Stimulated activated CD4-positive, alpha-beta T cell treated with anti-CD3 and anti-CD28 coated beads, Interleukin-1b, Interleukin-23, amount 100 ng/mL, for 1 hour (primary cell): ENCODE results near the gene PKP3.
"Not testable (repeated sequence)": the region's sequence is repeated elsewhere in the genome, so short reads cannot be mapped to it uniquely, and the experiment has no call there.

Experiments used
- DNase-seq, 2 donors: peaks; one replicate each; pipeline ENCODE4 v3.0.0-alpha.2; 2020; ENCODE audit warnings: low read depth in 2 of 2

PKP3 gene

GRCh38 chr11:429931-430456 is 36.0 kb downstream of the PKP3 start:
- no peak for DNase-seq

- no peak for DNase-seq
These were observed 37.9 kb downstream of the PKP3 start for GRCh38 chr11:431921-432320.

- no peak for DNase-seq
These were observed 38.6 kb downstream of the PKP3 start for GRCh38 chr11:432501-433100.

- DNase-seq, result no peak
These were observed 39.1 kb downstream of the PKP3 start for GRCh38 chr11:433111-433510.

- DNase-seq, result no peak
These were observed 39.6 kb downstream of the PKP3 start for GRCh38 chr11:433641-434040.

GRCh38 chr11:434496-434895 is 40.5 kb downstream of the PKP3 start:
- no peak for DNase-seq

GRCh38 chr11:434999-435740 is 41.2 kb downstream of the PKP3 start:
- DNase-seq, result not testable (repeated sequence)

GRCh38 chr11:437228-437870 is 43.3 kb downstream of the PKP3 start:
- no peak for DNase-seq

- no peak for DNase-seq
These were observed 44.3 kb downstream of the PKP3 start for GRCh38 chr11:438101-438844.

GRCh38 chr11:439315-440064 is 45.5 kb downstream of the PKP3 start:
- no peak for DNase-seq

GRCh38 chr11:440065-441042 is 46.3 kb downstream of the PKP3 start:
- DNase-seq, result no peak

GRCh38 chr11:441043-441417 is 47.0 kb downstream of the PKP3 start:
- DNase-seq, result no peak

- peak in 1 of 2 donors; percentile 29 for DNase-seq
These were observed 47.6 kb downstream of the PKP3 start, which contains the start of gene ANO9 for GRCh38 chr11:441418-442274. ANO9 (minus strand) TSS chr11:442011; CDS start chr11:441926, 85 bp downstream.

GRCh38 chr11:442611-443081 is 48.6 kb downstream of the PKP3 start:
- DNase-seq, result no peak

- DNase-seq, result no peak
These were observed 49.7 kb downstream of the PKP3 start for GRCh38 chr11:443542-444199.

GRCh38 chr11:444396-445144 is 50.6 kb downstream of the PKP3 start:
- DNase-seq, result no peak

GRCh38 chr11:445765-446588 is 52.0 kb downstream of the PKP3 start:
- DNase-seq, result no peak
